ENCODE results near the gene PSMB3. TPM values are rescaled to one million over a fixed set of nuclear protein-coding genes. Genes with fewer than 3 reads are reported as not detected.
A peak's percentile ranks its signal among the peaks of the same experiment; 100 is the strongest.

PSMB3 gene
- polyA plus RNA-seq, 2 of the 4 experiments (the other 2 are of a cell fraction) = 417 to 463 TPM

DNA sequence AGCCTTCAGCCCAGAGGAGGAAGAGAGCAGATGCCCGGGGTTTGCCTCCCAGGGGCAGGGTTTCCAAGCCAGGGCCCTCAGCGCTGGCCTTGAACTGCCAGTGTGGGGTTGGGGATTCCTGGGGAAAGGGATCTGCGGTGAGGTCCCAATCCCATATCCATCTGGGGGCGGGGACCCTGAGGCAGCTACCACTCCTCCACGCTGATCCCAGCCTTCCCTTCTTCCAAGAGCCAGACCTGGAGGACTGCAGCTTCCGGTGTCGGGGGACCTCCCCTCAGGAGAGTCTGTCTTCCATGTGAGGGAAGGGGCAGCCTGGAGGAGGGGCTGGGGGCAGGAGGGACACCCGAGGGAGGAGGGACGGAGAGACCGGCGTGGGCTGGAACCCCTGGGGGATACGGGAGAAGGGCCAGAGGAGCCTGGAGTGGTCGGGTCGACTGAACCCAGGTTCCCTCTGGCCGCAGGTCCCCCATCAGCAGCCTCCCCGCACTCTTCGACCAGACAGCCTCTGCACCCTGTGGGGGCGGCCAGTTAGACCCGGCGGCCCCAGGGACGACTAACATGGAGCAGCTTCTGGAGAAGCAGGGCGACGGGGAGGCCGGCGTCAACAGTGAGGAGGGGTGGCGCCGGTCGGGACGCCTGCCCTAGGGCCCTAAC, 33.1 kb upstream of the PSMB3 start:
- ATAC-seq (no peak), FAIRE-seq (no peak), DNase-seq (ENCODE audit: low read depth in 1 of 2, low spot score in 1 of 2) (no peak)
- H3K9me3 ChIP-seq = no peaks in the 10 kb centered on the region
- H3K4me2 ChIP-seq = no peak overlapping the region
- no peak overlapping the region for H3K4me3 ChIP-seq
- ChIA-PET CTCF (interaction anchor here (0.6 to 12.9 kb wide), 8 partner anchors 9 to 305 kb away, joined by 3 to 102 read pairs (median 4); partner anchors contain the start of gene CISD3), POLR2A (interaction anchor here (1.3 kb wide), 1 partner anchor 14 kb away, joined by 4 read pairs; the partner anchor contains the start of gene MLLT6)
- TF ChIP-seq EHF (CRISPR knock-in tag; IDR thresholded peaks at IDR 0.05) (no peak), EP300 (IDR thresholded peaks at IDR 0.05) (no peak), SMC3 (IDR thresholded peaks at IDR 0.05) (no peak), GATA3 (IDR thresholded peaks at IDR 0.05; ENCODE audit: borderline replicate concordance) (no peak), ZC3H11A (IDR thresholded peaks at IDR 0.05) (no peak), NR3C1 (IDR thresholded peaks at IDR 0.05) (no peak), KDM1A (IDR thresholded peaks at IDR 0.05; ENCODE audit: low read depth) (no peak), ZFP36 (IDR thresholded peaks at IDR 0.05; ENCODE audit: borderline replicate concordance, partially characterized antibody) (no peak), ZNF302 (CRISPR knock-in tag; IDR thresholded peaks at IDR 0.05) (no peak), CHD2 (IDR thresholded peaks at IDR 0.05; ENCODE audit: low read length, partially characterized antibody) (no peak), MAZ (IDR thresholded peaks at IDR 0.05; ENCODE audit: borderline replicate concordance, low read depth, low read length) (no peak), SREBF2 (IDR thresholded peaks at IDR 0.05) (no peak), EHMT2 (IDR thresholded peaks at IDR 0.05; ENCODE audit: low read depth) (no peak), FOXS1 (CRISPR knock-in tag; IDR thresholded peaks at IDR 0.05) (no peak), CBX8 (IDR thresholded peaks at IDR 0.05) (no peak)
- H3K27ac ChIP-seq = 0 out of 6 replicates have a peak overlapping the region, but pooled peaks of 1 of the 2 experiments have one; percentile 4
- H3K4me1 ChIP-seq = peaks cover 7% of the 10 kb centered on the region; the same call in 2 of the 3 replicates
- 93% methylated on average over 29 of the region's 29 CpGs for WGBS (ENCODE audit: missing lambda C conversion rate)

DNA sequence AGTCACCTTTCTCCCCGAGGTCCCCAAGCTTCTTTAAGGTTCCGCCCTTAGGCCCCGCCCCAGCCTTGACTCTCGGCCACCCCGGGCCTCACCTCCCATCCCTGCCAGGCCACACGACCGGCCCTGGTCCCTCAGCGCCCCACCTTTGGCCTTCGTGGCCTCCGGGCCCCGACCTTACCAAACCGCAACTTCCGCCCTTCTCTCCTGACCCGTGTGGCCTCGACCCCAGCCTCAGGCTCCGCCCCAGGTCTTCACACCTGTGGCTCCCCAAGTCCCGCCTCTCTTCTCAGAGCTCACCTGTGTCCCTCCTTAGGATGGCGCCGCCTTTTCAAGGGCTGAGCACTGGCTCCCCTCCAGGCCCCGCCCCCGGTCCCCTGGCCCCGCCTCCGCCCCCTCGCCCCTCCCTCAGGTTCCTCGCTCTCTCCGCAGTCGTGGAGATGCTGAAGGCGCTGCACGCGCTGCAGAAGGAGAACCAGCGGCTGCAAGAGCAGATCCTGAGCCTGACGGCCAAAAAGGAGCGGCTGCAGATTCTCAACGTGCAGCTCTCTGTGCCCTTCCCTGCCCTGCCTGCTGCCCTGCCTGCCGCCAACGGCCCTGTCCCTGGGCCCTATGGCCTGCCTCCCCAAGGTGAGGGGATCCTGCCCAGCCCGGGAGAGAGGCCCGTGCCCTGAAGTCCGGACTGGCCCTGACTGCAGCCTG, 32.4 kb upstream of the PSMB3 start:
- no peak overlapping the region for H3K4me3 ChIP-seq
- TF ChIP-seq RAD21 (conservative IDR thresholded peaks at IDR 0.05 in 1 of 2, IDR thresholded peaks at IDR 0.05 in 1 of 2) (no peak), TP53 (CRISPR knock-in tag; IDR thresholded peaks at IDR 0.05) (no peak), CEBPB (IDR thresholded peaks at IDR 0.05) (no peak), EHF (CRISPR knock-in tag; IDR thresholded peaks at IDR 0.05) (no peak), HOXA7 (CRISPR knock-in tag; IDR thresholded peaks at IDR 0.05) (no peak), MYC (IDR thresholded peaks at IDR 0.05; ENCODE audit: borderline replicate concordance, low read length) (no peak), ZFP36 (IDR thresholded peaks at IDR 0.05; ENCODE audit: borderline replicate concordance, partially characterized antibody) (no peak), SMC3 (IDR thresholded peaks at IDR 0.05) (no peak), ZC3H11A (IDR thresholded peaks at IDR 0.05) (no peak), POLR2A (IDR thresholded peaks at IDR 0.05; ENCODE audit: low read length) (no peak), NFE2L2 (conservative IDR thresholded peaks at IDR 0.05; ENCODE audit: low read length) (no peak)
- TF ChIP-seq, protein P1, sequence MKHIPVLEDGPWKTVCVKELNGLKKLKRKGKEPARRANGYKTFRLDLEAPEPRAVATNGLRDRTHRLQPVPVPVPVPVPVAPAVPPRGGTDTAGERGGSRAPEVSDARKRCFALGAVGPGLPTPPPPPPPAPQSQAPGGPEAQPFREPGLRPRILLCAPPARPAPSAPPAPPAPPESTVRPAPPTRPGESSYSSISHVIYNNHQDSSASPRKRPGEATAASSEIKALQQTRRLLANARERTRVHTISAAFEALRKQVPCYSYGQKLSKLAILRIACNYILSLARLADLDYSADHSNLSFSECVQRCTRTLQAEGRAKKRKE (CRISPR knock-in tag; IDR thresholded peaks at IDR 0.05; ENCODE audit: low read depth) = no peak
- TF ChIP-seq, protein P2, sequence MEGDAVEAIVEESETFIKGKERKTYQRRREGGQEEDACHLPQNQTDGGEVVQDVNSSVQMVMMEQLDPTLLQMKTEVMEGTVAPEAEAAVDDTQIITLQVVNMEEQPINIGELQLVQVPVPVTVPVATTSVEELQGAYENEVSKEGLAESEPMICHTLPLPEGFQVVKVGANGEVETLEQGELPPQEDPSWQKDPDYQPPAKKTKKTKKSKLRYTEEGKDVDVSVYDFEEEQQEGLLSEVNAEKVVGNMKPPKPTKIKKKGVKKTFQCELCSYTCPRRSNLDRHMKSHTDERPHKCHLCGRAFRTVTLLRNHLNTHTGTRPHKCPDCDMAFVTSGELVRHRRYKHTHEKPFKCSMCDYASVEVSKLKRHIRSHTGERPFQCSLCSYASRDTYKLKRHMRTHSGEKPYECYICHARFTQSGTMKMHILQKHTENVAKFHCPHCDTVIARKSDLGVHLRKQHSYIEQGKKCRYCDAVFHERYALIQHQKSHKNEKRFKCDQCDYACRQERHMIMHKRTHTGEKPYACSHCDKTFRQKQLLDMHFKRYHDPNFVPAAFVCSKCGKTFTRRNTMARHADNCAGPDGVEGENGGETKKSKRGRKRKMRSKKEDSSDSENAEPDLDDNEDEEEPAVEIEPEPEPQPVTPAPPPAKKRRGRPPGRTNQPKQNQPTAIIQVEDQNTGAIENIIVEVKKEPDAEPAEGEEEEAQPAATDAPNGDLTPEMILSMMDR (IDR thresholded peaks at IDR 0.05) = no peak
- TF ChIP-seq, protein P3, sequence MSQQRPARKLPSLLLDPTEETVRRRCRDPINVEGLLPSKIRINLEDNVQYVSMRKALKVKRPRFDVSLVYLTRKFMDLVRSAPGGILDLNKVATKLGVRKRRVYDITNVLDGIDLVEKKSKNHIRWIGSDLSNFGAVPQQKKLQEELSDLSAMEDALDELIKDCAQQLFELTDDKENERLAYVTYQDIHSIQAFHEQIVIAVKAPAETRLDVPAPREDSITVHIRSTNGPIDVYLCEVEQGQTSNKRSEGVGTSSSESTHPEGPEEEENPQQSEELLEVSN (IDR thresholded peaks at IDR 0.05; ENCODE audit: borderline replicate concordance, low read depth) = no peak
- WGBS (ENCODE audit: missing lambda C conversion rate) = 85% methylated on average over 35 of the region's 39 CpGs
- ChIA-PET CTCF (interaction anchor here (0.6 to 12.9 kb wide), 6 partner anchors 8 to 455 kb away, joined by 3 to 102 read pairs (median 9); partner anchors contain the start of gene CISD3), POLR2A (no interaction called here)
- peaks cover 7% of the 10 kb centered on the region; the same call in 2 of the 3 replicates for H3K4me1 ChIP-seq
- no peak overlapping the region for H3K4me2 ChIP-seq
- no peak for DNase-seq (ENCODE audit: low read depth in 1 of 2, low spot score in 1 of 2)
- no peaks in the 10 kb centered on the region for H3K9me3 ChIP-seq
- H3K27ac ChIP-seq = no peak overlapping the region
- no peak for ATAC-seq
- no peak for FAIRE-seq

All from A549 (cell line).